Endothelial cell of umbilical vein (primary cell): Measurements from ENCODE around the gene UBXN2A. TPM values are rescaled to one million over a fixed set of nuclear protein-coding genes. Genes with fewer than 3 reads are reported as not detected.
A peak's percentile ranks its signal among the peaks of the same experiment; 100 is the strongest.

Source experiments
- BruUV-seq: library from RNA; stranded (reverse); fragments of 400-500 nt; replicated peaks from 2 replicates; lab custom pipeline; 2021; lab: Mats Ljungman, UMichigan
- CTCF ChIA-PET: fragments of 300-600, 350-600 bp; sonication (Branson Sonifier 250); formaldehyde crosslinking; loops from one replicate; lab custom pipeline; 2021; ENCODE audit warnings: antibody characterized with exemption, inconsistent platforms; lab: Charles Lee
- POLR2A ChIA-PET: fragments of 300-600, 350-600 bp; sonication (Branson Sonifier 250); formaldehyde crosslinking; loops from one replicate; lab custom pipeline; 2021; ENCODE audit warnings: antibody characterized with exemption, inconsistent platforms; lab: Charles Lee
- DNase-seq: peaks from one replicate; pipeline ENCODE4 v3.0.0-alpha.2; 2011; ENCODE audit warnings: low read depth, low spot score
- FAIRE-seq: peaks from 2 replicates; lab custom pipeline; 2011; peaks lifted over from hg19 to GRCh38; lab: Jason Lieb, UNC
- H2AFZ ChIP-seq: 2 replicates; pipeline ENCODE4 v1.6.0; 2012; ENCODE audit warnings: low read depth, low read length, control low read depth, inconsistent platforms
- H3K27ac ChIP-seq: 2 replicates; pipeline ENCODE4 v1.5.1; 2011; ENCODE audit warnings: low read depth, mild to moderate bottlenecking, control low read depth, low read length, moderate library complexity; ENCODE audit not compliant: insufficient read depth
- H3K27me3 ChIP-seq, 2 experiments: 2 replicates each; pipeline versions ENCODE4 v1.6.0 to v1.6.1; 2011; ENCODE audit warnings: low read length in 2 of 2, mixed read lengths in 1 of 2; ENCODE audit not compliant: control insufficient read depth in 2 of 2, insufficient read depth in 2 of 2
- H3K36me3 ChIP-seq, 2 experiments: 2 replicates in 1 of 2; 3 replicates in 1 of 2; pipeline ENCODE4 v1.5.1; 2011; ENCODE audit warnings: low read length in 2 of 2, mild to moderate bottlenecking in 1 of 2, moderate library complexity in 1 of 2; ENCODE audit not compliant: control insufficient read depth in 2 of 2, insufficient read depth in 2 of 2; ENCODE audit errors: extremely low read depth in 1 of 2
- H3K4me1 ChIP-seq: 3 replicates; pipeline ENCODE4 v1.5.1; 2011; ENCODE audit warnings: mild to moderate bottlenecking, low read length; ENCODE audit not compliant: control insufficient read depth, insufficient read depth; ENCODE audit errors: extremely low read depth
- H3K4me2 ChIP-seq: 2 replicates; pipeline ENCODE4 v1.6.1; 2011; ENCODE audit warnings: low read length, control low read depth, mixed read lengths; ENCODE audit not compliant: insufficient read depth
- H3K4me3 ChIP-seq, 3 experiments: fragments of 200-600 bp in 1 of 3; sonication (generic), shearing (Covaris generic) in 1 of 3; replicated peaks in 1 of 3; 2 replicates each; pipeline ENCODE4 v1.5.1; 2011 to 2016; ENCODE audit warnings: control low read depth in 3 of 3, low read length in 3 of 3, mild to moderate bottlenecking in 2 of 3, inconsistent platforms in 1 of 3, low read depth in 1 of 3, moderate library complexity in 1 of 3; ENCODE audit not compliant: insufficient read depth in 1 of 3
- H3K79me2 ChIP-seq: 2 replicates; pipeline ENCODE4 v1.6.0; 2012; ENCODE audit warnings: low read length, inconsistent platforms; ENCODE audit not compliant: control insufficient read depth, insufficient read depth
- H3K9ac ChIP-seq: replicated peaks from 2 replicates; pipeline ENCODE3; 2011; ENCODE audit warnings: low read length, control low read depth; ENCODE audit not compliant: insufficient read depth; ENCODE audit errors: extremely low read depth
- H3K9me1 ChIP-seq: replicated peaks from 3 replicates; pipeline ENCODE4 v1.6.0; 2011; ENCODE audit warnings: mild to moderate bottlenecking, low read length; ENCODE audit not compliant: control insufficient read depth, insufficient read depth; ENCODE audit errors: extremely low read depth
- H3K9me3 ChIP-seq: replicated peaks from 2 replicates; pipeline ENCODE4 v1.5.1; 2012; ENCODE audit warnings: low read length, inconsistent platforms; ENCODE audit not compliant: control insufficient read depth, insufficient read depth
- H4K20me1 ChIP-seq: replicated peaks from 2 replicates; pipeline ENCODE3; 2011; ENCODE audit warnings: mild to moderate bottlenecking, low read length; ENCODE audit not compliant: control insufficient read depth, insufficient read depth; ENCODE audit errors: extremely low read depth
- EZH2 ChIP-seq: IDR thresholded peaks from 2 replicates; pipeline ENCODE4 v1.6.1; 2012; ENCODE audit warnings: borderline replicate concordance, low read depth, mild to moderate bottlenecking, moderate library complexity, low read length, inconsistent platforms; ENCODE audit not compliant: severe bottlenecking
- FOS ChIP-seq: IDR thresholded peaks from 2 replicates; pipeline ENCODE4 v1.6.1; 2011; ENCODE audit warnings: mild to moderate bottlenecking, low read length, moderate library complexity, borderline replicate concordance; ENCODE audit not compliant: insufficient read depth
- dilution Hi-C: fragments of 300-500 bp; cut with MboI; formaldehyde crosslinking; loops from one replicate; pipeline ENCODE4 v1.15.0; 2019; ENCODE audit warnings: low sequenced_read_pairs; ENCODE audit not compliant: extremely low pct_ligation_motif_present
- intact Hi-C: fragments of 100-400 bp; cut with micrococcal nuclease; formaldehyde crosslinking; loops from one replicate; pipeline ENCODE4 v1.10.0; 2022
- polyA plus RNA-seq, 4 experiments: library from polyadenylated mRNA; depleted of rRNA in 3 of 4; stranded (reverse) in 3 of 4; unstranded in 1 of 4; fragments of >200 nt; gene quantifications; 2 replicates each; pipeline versions ENCODE4 v1.2.1 to v1.2.3, GENCODE V29; 2011 to 2012; ENCODE audit warnings: missing spikeins in 1 of 4
- total RNA-seq: library from RNA; stranded (reverse); gene quantifications from 2 replicates; pipeline ENCODE4 v1.2.3, GENCODE V29; 2021

Gene UBXN2A
- total and polyA plus RNA-seq, 2 donors (not counting 3 experiments of a cell fraction or from before 2014, with no cell fraction given): 3.6 to 19.0 TPM

DNA sequence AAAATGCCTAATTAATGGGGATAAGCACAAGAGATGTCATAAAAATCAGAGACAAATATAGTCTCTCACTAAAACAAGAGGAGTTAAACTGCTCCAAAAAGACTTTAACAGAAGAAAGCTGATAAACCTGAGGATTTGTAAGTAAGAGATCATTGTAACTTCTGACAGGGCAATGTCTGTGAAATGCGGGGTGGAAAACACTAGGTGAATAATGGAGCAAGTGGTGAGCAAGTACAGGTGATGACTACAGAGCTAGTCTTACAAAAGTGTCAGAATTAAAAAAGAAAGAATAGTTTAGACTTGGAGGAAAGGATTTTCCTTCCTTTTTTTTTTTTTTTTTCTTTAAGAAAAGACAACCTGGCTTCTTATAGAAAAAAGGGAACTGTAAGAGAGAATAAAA is 36.0 kb upstream of the UBXN2A start:
- Histone ChIP-seq H3K79me2 (peaks cover 49% of the 10 kb centered on the region), H3K27ac (no peak overlapping the region), H3K36me3 (no peaks in the 10 kb centered on the region), H3K4me1 (peaks cover 9% of the 10 kb centered on the region), H3K9me3 (no peaks in the 10 kb centered on the region), H3K9me1 (peaks cover 6% of the 10 kb centered on the region), H4K20me1 (peaks cover 6% of the 10 kb centered on the region), H3K4me2 (no peak overlapping the region), H3K9ac (no peak overlapping the region), H3K27me3 (no peaks in the 10 kb centered on the region), H3K4me3 (no peak overlapping the region), H2AFZ (no peak overlapping the region)
- DNase-seq: no peak
- no TSS peak for BruUV-seq
- dilution Hi-C loops: no loop called here
- no peak for TF ChIP-seq FOS
- intact Hi-C loops: no loop called here
- ChIA-PET CTCF (interaction anchor here (1.5 kb wide), 1 partner anchor 23 kb away, joined by 3 read pairs; the partner anchor contains the start of gene ATAD2B), POLR2A (no interaction called here)
- no peak for FAIRE-seq

DNA sequence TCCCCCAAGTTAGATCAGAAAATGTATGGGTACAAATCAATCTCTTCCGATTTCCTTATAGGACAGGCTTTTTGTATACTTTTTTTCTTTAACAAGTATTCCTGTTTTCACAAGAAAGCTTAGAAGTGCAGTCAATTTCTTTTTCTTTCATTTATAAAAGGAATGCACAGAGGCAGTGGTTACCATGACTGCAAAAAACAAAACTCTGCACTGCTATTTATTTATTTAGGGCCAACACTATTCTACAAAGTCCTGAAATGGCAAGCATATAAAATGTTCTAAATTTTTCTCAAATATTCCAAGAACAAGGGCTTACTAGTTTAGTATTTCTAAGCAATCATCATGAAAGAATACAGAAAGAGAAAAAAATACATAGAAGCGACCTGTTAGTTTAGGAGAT is 35.6 kb upstream of the UBXN2A start:
- no peak overlapping the region for H3K9ac ChIP-seq
- intact Hi-C loops: no loop called here
- H3K4me2 ChIP-seq: no peak overlapping the region

More for the DNA sequence above, 35.6 kb upstream of the UBXN2A start:
- Histone ChIP-seq H3K9me1 (peaks cover 6% of the 10 kb centered on the region), H2AFZ (no peak overlapping the region), H3K9me3 (no peaks in the 10 kb centered on the region), H3K4me3 (no peak overlapping the region), H3K36me3 (no peaks in the 10 kb centered on the region), H3K4me1 (peaks cover 9% of the 10 kb centered on the region), H4K20me1 (peaks cover 8% of the 10 kb centered on the region), H3K27ac (no peak overlapping the region), H3K27me3 (no peaks in the 10 kb centered on the region), H3K79me2 (peaks cover 50% of the 10 kb centered on the region)
- dilution Hi-C loops: no loop called here
- FAIRE-seq (no peak), DNase-seq (peak; percentile 20)
- ChIA-PET CTCF (interaction anchor here (1.5 kb wide), 1 partner anchor 22 kb away, joined by 3 read pairs; the partner anchor contains the start of gene ATAD2B), POLR2A (no interaction called here)
- TF ChIP-seq EZH2: no peak
- BruUV-seq: no TSS peak
